K562 (cell line): ENCODE measurements around the gene CD47. TPM values are rescaled to one million over a fixed set of nuclear protein-coding genes. Genes with fewer than 3 reads are reported as not detected.

Experiments
- DMBX1 ChIP-seq: fragments of 250-450 bp; sonication (Bioruptor Pico); IDR thresholded peaks from 2 replicates; pipeline ENCODE4 v1.8.0; 2022; ENCODE audit warnings: inconsistent platforms, mild to moderate bottlenecking, moderate library complexity, borderline replicate concordance
- ESRRA ChIP-seq: fragments of 450-650 bp; IDR thresholded peaks from 2 replicates; pipeline ENCODE4 v1.6.1; 2014; ENCODE audit warnings: low read depth, mild to moderate bottlenecking, moderate library complexity, borderline replicate concordance
- HMG20A ChIP-seq: fragments of 450-650 bp; formaldehyde crosslinking; conservative IDR thresholded peaks from 2 replicates; pipeline ENCODE4 v1.4.0; 2020; ENCODE audit warnings: mild to moderate bottlenecking, mixed read lengths
- NFE2L1 ChIP-seq: fragments of 450-650 bp; IDR thresholded peaks from 2 replicates; pipeline ENCODE4 v1.6.1; 2016; ENCODE audit warnings: missing genetic modification characterization, low read depth, mild to moderate bottlenecking, missing compliant biosample characterization, moderate library complexity, borderline replicate concordance
- PHB2 ChIP-seq: fragments of 450-650 bp; IDR thresholded peaks from 2 replicates; pipeline ENCODE4 v1.6.1; 2017; ENCODE audit warnings: low read depth
- ZNF224 ChIP-seq: sonication (generic); formaldehyde crosslinking; IDR thresholded peaks from 2 replicates; pipeline ENCODE4 v1.8.0; 2022; ENCODE audit warnings: mild to moderate bottlenecking, missing genetic modification reagents
- ZNF384 ChIP-seq: IDR thresholded peaks from 2 replicates; pipeline ENCODE4 v1.6.1; 2012; ENCODE audit warnings: low read depth, low read length, improper control_type of control experiment
- polyA plus RNA-seq, 8 experiments: library from polyadenylated mRNA; depleted of rRNA in 4 of 8; stranded (reverse) in 5 of 8; unstranded in 3 of 8; fragments of >200 nt; fragmentation: Nextera tagmentation in 2 of 8; fragmentation: Illumina TruSeq in 1 of 8; extraction: Ambion mirVana in 2 of 8; extraction: Trizol in 1 of 8; gene quantifications; 2 replicates each; pipeline versions ENCODE4 v1.2.1 to v1.2.3, GENCODE V29; 2011 to 2014; ENCODE audit warnings: inconsistent platforms in 1 of 8, missing spikeins in 1 of 8
- total RNA-seq, 7 experiments: library from RNA; depleted of rRNA in 6 of 7; stranded (reverse); fragments of >200 nt in 6 of 7; fragmentation: Illumina TruSeq in 2 of 7; extraction: Trizol in 2 of 7; gene quantifications; 2 replicates each; pipeline versions ENCODE4 v1.2.1 to v1.2.3, GENCODE V29; 2011 to 2021; ENCODE audit warnings: low replicate concordance in 1 of 7
- TF ChIP-seq, protein P1 (sequence below): fragments of 150-350 bp; IDR thresholded peaks from 2 replicates; pipeline ENCODE4 v1.6.1; 2014; ENCODE audit warnings: low read depth, mild to moderate bottlenecking, low read length, borderline replicate concordance
- TF ChIP-seq, protein P2 (sequence below), 2 experiments: fragments of 450-650 bp in 1 of 2; IDR thresholded peaks; 2 replicates each; pipeline ENCODE4 v1.6.1; 2011 to 2017; ENCODE audit warnings: low read depth in 2 of 2, antibody characterized with exemption in 1 of 2, borderline replicate concordance in 1 of 2, low read length in 1 of 2, mild to moderate bottlenecking in 1 of 2, mixed read lengths in 1 of 2; ENCODE audit not compliant: control insufficient read depth in 1 of 2
- TF ChIP-seq, protein P3 (sequence below): fragments of 450-650 bp; IDR thresholded peaks from 2 replicates; pipeline ENCODE4 v1.6.1; 2018; ENCODE audit not compliant: partially characterized antibody
- TF ChIP-seq, protein P4 (sequence below): fragments of 250-450 bp; sonication (Bioruptor Pico); IDR thresholded peaks from 2 replicates; pipeline ENCODE4 v1.8.0; 2021; ENCODE audit warnings: moderate library complexity, mild to moderate bottlenecking, inconsistent platforms
- TF ChIP-seq, protein P5 (sequence below): fragments of 450-650 bp; formaldehyde crosslinking; IDR thresholded peaks from 2 replicates; pipeline ENCODE4 v1.4.0; 2020; ENCODE audit warnings: mild to moderate bottlenecking

Gene CD47
- total and polyA plus RNA-seq, 9 of the 15 experiments (the other 6 are each of a cell fraction or from before 2014, with no cell fraction given), result 10.2 to 62.6 (median 36.3) TPM

DNA sequence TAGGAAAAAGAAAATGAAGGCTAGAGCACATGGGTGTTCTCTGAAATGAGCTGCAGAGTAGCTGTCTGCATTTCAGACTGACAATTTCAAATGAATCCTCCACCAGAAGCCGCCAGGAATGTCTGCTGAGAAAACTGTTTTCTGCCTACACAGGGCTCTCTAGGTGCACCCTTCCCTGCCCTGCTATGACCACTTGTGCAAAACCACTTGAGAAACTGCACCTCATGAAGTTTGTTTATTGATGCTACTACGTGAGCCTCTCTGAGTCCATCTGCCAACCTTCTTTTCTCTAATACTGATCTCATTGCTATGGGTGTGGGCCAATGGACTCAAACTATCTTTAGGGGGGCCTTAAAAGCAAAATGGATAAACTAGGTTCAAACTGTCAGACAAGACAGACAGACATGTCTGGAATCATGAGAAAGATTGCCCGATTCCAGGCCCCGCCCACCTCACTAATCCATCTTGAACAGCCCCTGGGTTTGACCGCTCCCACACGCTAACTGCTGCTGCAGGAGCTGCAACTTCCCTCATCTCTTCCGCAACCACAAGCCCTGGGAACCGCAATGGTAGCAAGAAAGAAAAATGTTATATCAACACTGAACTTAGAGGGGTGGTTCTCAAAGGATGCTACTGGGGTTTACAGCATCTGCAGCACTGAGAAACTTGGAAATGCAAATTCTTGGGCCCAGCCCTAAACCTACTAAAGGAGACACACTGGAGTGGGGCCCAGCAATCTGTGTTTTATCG, 9.0 kb upstream of the CD47 start (continued):
- TF ChIP-seq, protein P1, sequence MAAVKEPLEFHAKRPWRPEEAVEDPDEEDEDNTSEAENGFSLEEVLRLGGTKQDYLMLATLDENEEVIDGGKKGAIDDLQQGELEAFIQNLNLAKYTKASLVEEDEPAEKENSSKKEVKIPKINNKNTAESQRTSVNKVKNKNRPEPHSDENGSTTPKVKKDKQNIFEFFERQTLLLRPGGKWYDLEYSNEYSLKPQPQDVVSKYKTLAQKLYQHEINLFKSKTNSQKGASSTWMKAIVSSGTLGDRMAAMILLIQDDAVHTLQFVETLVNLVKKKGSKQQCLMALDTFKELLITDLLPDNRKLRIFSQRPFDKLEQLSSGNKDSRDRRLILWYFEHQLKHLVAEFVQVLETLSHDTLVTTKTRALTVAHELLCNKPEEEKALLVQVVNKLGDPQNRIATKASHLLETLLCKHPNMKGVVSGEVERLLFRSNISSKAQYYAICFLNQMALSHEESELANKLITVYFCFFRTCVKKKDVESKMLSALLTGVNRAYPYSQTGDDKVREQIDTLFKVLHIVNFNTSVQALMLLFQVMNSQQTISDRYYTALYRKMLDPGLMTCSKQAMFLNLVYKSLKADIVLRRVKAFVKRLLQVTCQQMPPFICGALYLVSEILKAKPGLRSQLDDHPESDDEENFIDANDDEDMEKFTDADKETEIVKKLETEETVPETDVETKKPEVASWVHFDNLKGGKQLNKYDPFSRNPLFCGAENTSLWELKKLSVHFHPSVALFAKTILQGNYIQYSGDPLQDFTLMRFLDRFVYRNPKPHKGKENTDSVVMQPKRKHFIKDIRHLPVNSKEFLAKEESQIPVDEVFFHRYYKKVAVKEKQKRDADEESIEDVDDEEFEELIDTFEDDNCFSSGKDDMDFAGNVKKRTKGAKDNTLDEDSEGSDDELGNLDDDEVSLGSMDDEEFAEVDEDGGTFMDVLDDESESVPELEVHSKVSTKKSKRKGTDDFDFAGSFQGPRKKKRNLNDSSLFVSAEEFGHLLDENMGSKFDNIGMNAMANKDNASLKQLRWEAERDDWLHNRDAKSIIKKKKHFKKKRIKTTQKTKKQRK, result no peak
- TF ChIP-seq, protein P2, sequence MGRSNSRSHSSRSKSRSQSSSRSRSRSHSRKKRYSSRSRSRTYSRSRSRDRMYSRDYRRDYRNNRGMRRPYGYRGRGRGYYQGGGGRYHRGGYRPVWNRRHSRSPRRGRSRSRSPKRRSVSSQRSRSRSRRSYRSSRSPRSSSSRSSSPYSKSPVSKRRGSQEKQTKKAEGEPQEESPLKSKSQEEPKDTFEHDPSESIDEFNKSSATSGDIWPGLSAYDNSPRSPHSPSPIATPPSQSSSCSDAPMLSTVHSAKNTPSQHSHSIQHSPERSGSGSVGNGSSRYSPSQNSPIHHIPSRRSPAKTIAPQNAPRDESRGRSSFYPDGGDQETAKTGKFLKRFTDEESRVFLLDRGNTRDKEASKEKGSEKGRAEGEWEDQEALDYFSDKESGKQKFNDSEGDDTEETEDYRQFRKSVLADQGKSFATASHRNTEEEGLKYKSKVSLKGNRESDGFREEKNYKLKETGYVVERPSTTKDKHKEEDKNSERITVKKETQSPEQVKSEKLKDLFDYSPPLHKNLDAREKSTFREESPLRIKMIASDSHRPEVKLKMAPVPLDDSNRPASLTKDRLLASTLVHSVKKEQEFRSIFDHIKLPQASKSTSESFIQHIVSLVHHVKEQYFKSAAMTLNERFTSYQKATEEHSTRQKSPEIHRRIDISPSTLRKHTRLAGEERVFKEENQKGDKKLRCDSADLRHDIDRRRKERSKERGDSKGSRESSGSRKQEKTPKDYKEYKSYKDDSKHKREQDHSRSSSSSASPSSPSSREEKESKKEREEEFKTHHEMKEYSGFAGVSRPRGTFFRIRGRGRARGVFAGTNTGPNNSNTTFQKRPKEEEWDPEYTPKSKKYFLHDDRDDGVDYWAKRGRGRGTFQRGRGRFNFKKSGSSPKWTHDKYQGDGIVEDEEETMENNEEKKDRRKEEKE (IDR thresholded peaks at IDR 0.05; ENCODE audit: borderline replicate concordance in 1 of 2, control insufficient read depth in 1 of 2, low read depth in 2 of 2, low read length in 1 of 2), result no peak
- TF ChIP-seq DMBX1 (CRISPR knock-in tag) (no peak), NFE2L1 (tag) (no peak), ESRRA (peak; percentile 83; the same call in 1 of the 2 replicates), PHB2 (no peak), ZNF384 (no peak), ZNF224 (CRISPR knock-in tag) (no peak), HMG20A (no peak)
- TF ChIP-seq, protein P3, sequence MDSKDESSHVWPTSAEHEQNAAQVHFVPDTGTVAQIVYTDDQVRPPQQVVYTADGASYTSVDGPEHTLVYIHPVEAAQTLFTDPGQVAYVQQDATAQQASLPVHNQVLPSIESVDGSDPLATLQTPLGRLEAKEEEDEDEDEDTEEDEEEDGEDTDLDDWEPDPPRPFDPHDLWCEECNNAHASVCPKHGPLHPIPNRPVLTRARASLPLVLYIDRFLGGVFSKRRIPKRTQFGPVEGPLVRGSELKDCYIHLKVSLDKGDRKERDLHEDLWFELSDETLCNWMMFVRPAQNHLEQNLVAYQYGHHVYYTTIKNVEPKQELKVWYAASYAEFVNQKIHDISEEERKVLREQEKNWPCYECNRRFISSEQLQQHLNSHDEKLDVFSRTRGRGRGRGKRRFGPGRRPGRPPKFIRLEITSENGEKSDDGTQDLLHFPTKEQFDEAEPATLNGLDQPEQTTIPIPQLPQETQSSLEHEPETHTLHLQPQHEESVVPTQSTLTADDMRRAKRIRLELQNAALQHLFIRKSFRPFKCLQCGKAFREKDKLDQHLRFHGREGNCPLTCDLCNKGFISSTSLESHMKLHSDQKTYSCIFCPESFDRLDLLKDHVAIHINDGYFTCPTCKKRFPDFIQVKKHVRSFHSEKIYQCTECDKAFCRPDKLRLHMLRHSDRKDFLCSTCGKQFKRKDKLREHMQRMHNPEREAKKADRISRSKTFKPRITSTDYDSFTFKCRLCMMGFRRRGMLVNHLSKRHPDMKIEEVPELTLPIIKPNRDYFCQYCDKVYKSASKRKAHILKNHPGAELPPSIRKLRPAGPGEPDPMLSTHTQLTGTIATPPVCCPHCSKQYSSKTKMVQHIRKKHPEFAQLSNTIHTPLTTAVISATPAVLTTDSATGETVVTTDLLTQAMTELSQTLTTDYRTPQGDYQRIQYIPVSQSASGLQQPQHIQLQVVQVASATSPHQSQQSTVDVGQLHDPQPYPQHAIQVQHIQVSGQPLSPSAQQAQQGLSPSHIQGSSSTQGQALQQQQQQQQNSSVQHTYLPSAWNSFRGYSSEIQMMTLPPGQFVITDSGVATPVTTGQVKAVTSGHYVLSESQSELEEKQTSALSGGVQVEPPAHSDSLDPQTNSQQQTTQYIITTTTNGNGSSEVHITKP, result no peak
- TF ChIP-seq, protein P4, sequence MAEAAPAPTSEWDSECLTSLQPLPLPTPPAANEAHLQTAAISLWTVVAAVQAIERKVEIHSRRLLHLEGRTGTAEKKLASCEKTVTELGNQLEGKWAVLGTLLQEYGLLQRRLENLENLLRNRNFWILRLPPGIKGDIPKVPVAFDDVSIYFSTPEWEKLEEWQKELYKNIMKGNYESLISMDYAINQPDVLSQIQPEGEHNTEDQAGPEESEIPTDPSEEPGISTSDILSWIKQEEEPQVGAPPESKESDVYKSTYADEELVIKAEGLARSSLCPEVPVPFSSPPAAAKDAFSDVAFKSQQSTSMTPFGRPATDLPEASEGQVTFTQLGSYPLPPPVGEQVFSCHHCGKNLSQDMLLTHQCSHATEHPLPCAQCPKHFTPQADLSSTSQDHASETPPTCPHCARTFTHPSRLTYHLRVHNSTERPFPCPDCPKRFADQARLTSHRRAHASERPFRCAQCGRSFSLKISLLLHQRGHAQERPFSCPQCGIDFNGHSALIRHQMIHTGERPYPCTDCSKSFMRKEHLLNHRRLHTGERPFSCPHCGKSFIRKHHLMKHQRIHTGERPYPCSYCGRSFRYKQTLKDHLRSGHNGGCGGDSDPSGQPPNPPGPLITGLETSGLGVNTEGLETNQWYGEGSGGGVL (CRISPR knock-in tag), result no peak
- TF ChIP-seq, protein P5, sequence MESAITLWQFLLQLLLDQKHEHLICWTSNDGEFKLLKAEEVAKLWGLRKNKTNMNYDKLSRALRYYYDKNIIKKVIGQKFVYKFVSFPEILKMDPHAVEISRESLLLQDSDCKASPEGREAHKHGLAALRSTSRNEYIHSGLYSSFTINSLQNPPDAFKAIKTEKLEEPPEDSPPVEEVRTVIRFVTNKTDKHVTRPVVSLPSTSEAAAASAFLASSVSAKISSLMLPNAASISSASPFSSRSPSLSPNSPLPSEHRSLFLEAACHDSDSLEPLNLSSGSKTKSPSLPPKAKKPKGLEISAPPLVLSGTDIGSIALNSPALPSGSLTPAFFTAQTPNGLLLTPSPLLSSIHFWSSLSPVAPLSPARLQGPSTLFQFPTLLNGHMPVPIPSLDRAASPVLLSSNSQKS (CRISPR knock-in tag), result no peak
